ENCODE data around the gene NECAB3.
"Not testable (repeated sequence)": the region's sequence is repeated elsewhere in the genome, so short reads cannot be mapped to it uniquely, and the experiment has no call there.

NECAB3 gene, protein sequence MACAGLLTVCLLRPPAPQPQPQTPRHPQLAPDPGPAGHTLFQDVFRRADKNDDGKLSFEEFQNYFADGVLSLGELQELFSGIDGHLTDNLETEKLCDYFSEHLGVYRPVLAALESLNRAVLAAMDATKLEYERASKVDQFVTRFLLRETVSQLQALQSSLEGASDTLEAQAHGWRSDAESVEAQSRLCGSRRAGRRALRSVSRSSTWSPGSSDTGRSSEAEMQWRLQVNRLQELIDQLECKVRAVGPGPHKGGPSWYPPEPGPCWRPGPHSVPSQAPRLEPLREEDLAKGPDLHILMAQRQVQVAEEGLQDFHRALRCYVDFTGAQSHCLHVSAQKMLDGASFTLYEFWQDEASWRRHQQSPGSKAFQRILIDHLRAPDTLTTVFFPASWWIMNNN

DNA sequence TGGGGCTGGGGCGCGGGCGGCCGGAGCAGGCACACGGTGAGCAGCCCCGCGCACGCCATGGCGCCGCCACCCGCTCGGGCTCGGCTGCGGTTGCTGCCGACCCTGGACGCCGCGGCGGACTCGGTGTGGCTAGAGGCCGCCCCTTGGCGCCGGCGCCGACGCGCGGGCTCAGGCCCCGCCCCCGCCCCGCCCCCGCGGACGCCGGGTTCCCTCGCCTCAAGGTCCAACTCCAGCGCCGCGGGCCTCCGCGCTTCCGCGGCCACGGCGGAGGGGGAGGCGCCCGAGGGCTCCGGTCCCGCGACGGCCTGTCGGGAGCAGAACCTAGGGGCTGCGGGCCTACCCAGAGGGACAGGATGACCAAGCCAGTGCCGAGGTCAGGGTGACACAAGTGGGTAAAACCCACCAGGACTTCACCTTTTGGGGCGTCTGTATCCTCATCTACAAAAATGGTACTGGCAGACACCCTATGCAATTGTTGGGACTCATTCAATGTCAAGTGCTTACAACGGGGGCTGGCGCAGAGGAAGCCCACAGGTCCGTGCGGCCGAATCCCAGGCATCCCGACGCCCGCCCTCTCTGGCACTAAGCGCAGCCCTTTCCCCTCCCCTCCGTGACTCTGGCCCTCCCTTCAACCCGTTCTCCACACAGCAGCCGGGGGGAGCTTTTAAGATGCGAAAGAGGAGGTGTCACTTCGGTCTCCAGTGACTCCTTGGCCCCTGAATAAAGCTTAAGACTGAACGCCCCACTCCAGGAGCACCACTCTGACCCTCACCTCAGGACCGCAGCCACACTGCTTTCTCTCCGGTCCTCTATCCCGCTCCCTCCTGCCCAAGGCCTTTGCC lies at the start of gene NECAB3:
TSS of gene NECAB3 (minus strand) at position 135 of the 842 bp plus-strand sequence. CDS start at position 59, 76 bp downstream.
- DNase-seq (ENCODE audit: low spot score): peak; percentile 97

DNA sequence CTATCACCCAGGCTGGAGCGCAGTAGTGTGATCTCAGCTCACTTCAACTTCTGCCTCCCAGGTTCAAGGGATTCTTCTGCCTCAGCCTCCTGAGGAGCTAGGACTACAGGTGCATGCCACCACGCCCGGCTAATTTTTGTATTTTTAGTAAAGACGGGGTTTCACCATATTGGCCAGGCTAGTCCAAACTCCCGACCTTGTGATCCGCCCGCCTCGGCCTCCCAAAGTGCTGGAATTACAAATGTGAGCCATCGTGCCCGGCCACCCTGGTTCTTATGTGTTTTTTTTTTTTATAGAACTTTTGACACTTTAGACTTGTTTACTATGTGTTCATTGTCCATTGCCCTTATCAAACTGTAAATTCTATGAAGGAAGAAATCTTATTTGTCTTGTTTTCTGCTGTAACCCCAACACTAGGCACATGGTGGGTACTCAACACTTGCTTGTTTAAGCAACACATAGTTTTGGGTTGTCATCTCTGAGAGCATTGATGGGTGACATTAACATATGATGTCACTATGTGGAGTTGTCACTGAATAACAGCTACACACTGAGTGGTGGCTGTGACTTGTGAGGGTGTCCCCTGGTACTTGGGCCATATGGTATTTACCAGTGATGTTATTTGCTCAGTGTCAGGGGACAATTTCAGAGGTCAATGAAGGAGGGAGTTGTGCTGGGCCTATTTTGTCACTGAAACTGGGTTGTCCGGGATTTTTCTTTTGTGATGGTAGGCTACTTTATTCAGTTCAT lies 47.3 kb upstream of the NECAB3 start:
- no peak for DNase-seq (ENCODE audit: low spot score)

DNA sequence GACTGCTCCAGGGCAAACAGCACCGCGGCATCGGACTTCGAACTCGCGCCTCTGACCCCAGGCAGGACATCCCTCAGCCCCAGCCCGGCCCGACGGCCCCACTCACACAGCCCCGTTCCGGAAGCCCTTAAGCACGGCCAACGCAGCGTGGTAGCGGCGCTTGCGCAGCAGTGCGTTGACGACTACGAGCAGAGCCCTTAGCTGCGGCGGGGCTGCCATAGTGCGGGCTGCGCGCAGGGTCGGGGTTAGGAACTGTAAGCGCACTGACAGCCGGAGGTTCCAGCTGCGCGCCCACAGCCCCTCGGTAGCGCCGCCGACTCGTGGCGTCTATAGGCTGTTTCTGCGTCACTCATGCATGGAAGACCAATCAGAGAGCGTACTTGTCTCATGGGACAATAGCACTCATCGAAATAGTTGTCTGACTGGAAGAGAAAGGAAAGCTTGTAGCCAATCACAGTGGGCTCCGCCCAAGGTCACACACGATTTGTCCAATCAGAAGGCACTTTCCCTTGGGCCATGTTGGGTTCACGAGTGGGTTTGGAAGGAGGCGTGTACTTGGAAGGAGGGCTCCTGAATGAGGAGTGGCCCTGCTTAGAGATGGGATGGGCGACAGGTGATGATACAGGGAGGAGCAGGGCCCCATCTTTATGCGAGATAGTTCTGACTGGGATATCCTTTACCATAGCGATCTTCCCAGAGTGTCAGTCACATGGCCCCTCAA lies 45.9 kb upstream of the NECAB3 start, which contains the start of gene PXMP4:
TSS of gene PXMP4 (minus strand) at position 322 of the 721 bp plus-strand sequence. CDS start at position 219, 103 bp downstream.
- DNase-seq (ENCODE audit: low spot score): peak; percentile 100

DNA sequence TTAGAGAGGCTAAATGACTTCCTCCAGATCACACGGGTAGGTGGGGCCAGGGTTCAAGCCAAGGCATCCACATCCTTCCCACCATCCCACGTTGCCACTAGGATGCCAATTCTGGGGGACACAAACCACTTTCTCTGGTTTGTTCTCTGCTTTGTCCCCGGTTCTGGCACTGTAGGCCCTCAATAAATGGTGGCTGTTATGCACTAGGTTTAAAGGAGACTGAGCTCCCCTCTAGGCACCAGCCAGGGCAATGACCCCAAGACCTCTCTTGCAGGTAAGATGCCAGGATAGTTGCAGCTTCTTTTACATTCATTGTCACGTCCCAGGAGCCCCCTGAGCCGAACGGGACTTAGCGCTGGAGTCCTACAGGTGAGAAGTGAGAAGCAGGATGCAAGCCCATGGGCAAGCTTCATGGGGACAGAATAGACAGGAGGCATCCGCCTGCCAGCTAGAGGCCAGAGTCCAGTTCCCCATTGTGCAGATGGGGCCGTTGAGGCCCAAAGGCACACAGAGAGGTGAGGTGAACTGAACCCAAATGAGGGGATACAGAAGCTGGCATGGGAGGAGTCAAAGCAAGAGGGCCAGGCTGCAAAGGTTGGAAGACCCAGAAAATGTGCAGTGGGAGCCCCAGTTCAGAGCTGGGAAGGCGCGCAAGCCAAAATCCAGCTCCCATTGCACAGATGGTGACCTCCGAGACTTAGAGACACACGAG lies 45.2 kb upstream of the NECAB3 start:
- no peak for DNase-seq (ENCODE audit: low spot score)

DNA sequence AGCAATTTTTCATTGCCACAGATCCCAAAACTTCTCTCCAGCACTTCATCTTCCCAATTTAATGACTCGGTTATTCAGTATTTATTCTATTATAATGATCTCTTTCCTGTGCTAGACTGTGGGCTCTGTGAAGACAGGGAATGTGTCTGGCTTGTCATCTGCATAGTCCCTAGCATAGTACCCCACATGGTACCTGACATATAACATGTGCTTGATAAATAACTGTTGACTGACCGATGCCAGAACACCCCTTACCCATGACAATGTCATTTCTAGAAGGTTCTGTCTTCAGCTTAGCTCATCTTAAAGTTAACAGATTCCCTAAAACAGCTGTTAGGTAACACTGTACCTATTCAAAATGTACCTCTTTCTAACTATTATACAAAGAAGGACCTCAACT lies 42.3 kb upstream of the NECAB3 start:
- no peak for DNase-seq (ENCODE audit: low spot score)

DNA sequence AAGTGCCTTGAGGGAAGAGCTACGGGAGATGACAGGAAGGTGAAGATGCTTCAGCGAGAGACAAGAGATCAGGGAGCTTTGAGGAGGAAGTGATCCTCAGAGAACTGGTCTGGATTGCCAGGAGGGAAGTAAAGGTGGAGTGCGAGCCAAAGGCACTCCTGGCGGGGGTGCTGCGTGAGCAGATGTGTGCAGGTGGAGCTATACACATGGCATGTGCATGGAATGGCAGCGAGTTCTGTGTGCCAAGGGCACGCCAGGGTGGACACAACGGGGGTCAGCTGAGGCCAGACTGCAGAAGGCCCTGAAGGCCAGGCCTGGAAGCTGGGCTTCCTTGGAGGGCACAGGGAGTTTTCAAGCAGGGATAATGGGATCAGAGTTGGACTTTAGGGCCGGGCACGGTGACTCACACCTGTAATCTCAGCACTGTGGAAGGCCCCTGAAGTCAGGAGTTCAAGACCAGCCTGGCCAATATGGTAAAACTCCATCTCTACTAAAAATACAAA lies 39.7 kb upstream of the NECAB3 start:
- no peak for DNase-seq (ENCODE audit: low spot score)

DNA sequence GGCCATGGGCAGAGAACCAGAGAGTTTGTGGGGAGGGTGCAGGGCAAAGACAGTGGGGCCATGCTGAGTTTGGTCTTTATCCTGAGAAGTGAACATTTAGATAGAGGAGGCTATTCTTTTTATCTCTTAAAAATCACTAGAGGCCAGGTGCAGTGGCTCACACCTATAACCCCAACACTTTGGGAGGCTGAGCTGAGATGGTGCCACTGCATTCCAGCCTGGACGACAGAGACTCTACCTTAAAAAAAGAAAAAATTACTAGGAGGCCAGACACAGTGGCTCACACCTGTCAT lies 37.2 kb upstream of the NECAB3 start:
- DNase-seq (ENCODE audit: low spot score): no peak

DNA sequence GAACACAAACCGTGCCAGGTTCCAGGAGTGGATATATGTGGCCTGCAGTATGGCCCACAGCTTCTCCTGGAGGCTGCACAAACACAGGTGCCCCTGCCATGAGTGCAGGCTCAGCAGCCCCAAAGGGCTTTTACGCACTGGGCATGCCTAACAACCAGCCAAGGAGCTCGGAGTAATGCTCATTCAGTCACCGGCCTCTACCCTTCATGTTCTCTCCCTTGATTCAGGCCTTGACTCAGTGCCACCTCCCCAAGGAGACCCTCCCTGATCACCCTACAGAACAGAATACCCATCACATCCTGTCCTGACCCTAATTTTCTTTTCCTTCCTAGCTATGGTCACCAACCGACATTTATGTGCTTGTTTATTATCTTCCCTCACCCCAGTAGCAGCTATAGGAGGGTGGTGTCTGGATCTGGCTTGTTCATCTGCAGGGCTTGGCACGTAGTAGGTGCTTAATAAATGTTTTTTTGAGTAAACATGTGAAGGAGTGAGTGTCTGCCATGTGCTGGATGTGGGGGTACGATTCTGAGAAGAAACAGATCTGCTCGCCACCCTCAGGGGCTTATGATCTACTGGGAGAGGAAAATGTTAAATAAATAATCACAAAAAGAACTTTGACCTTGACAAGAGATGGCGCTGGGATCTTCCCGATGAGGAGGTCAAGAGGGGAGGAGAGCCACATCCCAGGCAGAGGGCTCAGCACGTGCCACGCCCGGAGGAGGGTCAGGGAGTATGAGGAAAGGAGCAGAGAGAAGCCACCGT lies 36.6 kb upstream of the NECAB3 start:
- DNase-seq (ENCODE audit: low spot score): no peak

DNA sequence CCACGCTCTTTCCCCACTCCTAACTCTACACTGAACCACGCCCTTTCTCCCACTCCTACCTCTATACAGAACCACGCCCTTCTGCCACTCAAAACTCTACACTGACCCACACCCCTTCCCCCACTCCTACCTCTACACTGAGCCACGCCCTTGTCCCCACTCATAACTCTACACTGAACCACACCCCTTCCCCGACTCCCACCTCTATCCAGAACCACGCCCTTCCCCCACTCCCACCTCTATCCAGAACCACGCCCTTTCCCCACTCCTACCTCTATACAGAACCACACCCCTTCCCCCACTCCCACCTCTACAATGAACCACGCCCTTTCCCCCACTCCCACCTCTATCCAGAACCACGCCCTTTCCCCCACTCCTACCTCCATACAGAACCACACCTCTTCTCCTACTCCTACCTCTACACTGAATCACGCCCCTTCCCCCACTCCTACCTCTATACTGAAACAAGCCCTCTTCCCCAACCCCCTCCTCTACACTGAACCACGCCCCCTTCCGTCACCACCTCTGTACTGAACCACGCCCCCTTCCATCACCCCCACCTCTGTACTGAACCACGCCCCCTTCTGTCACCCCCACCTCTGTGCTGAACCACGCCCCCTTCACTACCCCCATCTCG lies 35.8 kb upstream of the NECAB3 start:
- no peak for DNase-seq (ENCODE audit: low spot score)

DNA sequence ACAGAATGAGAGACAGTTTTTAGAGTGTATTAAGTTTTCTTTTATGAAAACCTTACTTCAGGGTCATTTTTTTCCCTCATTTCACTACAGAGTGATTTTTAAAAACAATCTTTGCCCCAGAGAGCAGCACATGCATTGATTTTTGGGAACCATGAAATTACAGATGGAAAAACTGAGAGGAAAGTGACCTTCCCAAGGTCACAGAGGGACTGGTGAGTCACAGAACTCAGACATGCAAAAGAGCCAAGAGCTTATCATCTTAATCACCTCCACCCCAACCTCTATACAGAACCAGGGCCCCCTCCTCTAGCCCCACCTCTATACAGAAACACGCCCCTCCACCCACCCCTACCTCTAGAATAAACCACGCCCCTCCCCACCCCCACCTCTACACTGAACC lies 35.2 kb upstream of the NECAB3 start:
- no peak for DNase-seq (ENCODE audit: low spot score)

DNA sequence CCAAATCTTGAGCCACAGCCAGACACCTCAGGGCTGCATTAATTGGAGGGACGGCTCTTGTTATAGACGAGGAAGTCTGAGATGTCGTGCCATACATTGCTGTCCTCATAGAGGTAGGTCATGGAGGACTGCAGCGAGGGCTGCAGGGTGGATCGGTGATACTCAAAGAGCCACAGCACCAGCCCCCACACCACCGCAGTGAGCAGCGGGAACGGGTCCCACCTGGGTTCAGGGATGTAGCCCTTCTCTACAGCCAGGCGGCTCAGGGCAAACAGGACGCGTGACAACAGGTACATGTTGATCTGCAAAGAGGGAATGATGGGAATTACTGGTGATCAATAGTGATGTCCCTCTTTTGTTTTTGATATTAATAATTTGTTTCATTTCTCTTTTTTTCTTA lies 33.4 kb upstream of the NECAB3 start:
- DNase-seq (ENCODE audit: low spot score): no peak

DNA sequence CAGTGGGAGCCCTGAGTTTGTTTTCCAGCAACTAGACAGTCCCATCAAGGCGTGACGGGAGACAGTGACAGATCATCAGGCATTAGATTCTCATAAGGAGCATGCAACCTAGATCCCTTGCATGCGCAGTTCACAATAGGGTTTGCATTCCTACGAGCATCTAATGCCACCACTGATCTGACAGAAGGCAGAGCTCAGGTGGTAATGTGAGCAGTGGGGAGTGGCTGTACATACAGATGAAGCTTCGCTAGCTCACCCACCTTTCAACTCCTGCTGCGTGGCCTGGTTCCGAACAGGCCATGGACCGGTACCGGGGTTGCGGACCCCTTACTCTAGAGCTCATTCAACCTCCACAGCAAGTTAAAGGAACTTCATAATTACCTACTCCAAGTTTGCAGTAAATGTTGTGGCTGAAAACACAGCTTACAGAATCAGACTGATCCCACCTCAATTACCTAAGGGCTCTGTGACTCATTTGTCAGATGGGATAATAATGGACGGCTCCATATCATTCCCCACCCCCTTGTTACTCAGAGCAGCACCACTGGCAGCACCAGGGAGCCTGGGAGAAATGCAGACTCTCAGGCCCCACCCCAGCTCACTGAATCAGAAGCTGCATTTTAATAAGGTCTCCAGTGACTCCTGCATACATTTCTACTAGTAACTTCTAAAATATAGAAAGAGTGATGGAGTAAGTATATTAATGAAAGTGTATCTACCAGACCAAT lies 30.1 kb upstream of the NECAB3 start:
- DNase-seq (ENCODE audit: low spot score): no peak

DNA sequence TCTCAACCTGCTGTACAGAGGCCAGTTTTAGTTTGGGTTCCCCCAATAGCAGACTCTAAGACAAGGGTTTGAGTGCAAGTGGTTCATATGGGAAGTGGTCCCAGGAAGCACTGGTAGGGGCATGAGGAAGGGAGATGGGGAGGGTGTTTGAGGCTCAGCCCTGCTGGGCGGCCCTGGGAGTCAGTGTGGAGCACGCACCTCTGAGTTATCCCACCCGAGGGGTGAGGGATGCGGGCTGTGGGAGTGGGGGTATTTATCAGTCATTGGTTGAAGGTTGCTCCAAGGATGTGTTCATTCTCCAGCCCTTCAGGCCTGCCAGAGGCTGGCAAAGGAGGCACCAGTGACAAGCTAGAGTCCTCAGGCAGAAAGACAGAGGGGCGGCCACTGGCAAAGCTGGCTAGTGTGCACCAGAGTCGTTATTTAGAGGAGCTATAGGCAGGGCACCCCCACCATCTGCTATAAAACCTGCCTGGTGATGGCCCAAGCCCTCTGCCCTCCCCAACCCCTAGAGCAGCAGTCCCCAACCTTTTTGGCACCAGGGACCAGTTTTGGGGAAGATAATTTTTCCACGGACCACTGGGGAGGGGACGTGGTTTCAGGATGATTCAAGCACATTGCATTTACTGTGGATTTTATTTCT lies 29.4 kb upstream of the NECAB3 start:
- no peak for DNase-seq (ENCODE audit: low spot score)

DNA sequence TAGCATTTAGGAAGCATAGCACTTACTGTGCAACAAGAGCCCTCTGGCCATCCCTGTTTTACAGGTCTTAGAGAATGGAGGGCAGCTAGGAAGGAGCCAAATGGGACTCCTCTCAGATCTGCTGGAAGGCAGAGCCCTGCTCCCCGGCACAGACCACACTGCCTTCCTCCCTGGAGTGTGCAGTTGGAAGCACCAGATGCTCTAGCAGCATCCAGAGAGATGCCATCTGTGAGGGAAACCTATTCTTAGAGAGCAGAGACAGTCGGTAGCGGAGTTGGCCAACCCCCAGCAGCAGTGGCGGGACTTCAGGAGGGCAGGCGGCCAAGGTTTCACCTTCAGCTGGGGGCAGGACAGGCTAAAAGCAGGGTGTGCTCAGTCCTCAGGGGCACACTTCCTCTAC lies 28.6 kb upstream of the NECAB3 start:
- DNase-seq (ENCODE audit: low spot score): no peak

DNA sequence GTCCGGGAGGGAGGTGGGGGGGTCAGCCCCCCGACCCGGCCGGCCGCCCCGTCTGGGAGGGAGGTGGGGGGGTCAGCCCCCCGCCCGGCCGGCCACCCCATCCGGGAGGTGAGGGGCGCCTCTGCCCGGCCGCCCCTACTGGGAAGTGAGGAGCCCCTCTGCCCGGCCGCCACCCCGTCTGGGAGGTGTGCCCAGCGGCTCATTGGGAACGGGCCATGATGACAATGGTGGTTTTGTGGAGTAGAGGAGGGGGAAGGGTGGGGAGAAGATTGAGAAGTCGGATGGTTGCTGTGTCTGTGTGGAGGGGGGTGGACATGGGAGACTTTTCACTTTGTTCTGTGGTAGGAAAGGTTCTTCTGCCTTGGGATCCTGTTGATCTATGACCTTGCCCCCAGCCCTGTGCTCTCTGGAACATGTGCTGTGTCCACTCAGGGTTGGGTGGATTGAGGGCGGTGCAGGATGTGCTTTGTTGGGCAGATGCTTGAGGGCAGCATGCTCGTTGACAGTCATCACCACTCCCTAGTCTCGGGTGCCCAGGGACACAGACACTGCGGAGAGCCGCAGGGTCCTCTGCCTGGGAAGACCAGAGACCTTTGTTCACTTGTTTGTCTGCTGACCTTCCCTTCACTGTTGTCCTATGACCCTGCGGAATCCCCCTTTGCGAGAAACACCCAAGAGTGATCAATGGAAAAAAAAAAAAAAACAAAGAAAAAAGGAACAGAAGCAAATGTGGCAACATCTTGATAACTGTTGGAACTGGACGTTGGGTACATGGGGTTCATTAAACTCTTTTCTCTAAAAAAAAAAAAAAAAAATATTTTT lies 27.6 kb upstream of the NECAB3 start:
- no peak for DNase-seq (ENCODE audit: low spot score)

DNA sequence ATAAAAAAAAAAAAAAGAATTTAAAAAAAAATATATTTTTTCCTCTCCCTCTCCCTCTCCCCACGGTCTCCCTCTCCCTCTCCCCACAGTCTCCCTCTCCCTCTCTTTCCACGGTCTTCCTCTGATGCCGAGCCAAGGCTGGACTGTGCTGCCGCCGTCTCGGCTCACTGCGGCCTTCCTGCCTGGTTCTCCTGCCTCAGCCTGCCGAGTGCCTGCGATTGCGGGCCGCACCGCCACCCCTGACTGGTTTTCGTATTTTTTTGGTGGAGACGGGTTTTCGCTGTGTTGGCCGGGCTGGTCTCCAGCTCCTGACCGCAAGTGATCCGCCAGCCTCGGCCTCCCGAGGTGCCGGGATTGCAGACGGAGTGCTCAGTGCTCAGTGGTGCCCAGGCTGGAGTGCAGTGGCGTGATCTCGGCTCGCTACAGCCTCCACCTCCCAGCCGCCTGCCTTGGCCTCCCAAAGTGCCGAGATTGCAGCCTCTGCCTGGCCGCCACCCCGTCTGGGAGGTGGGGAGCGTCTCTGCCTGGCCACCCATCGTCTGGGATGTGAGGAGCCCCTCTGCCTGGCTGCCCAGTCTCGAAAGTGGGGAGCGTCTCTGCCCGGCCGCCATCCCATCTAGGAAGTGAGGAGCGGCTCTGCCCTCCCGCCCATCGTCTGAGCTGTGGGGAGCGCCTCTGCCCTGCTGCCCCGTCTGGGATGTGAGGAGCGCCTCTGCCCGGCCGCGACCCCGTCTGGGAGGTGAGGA lies 26.6 kb upstream of the NECAB3 start:
- not testable (repeated sequence) for DNase-seq (ENCODE audit: low spot score)

DNA sequence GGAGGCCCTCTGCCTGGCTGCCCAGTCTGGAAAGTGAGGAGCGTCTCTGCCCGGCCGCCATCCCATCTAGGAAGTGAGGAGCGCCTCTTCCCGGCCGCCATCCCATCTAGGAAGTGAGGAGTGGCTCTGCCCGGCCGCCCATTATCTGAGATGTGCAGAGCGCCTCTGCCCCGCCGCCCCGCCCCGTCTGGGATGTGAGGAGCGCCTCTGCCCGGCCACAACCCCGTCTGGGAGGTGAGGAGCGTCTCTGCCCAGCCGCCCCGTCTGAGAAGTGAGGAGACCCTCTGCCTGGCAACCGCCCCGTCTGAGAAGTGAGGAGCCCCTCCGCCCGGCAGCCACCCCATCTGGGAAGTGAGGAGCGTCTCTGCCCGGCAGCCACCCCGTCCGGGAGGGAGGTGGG lies 24.7 kb upstream of the NECAB3 start:
- DNase-seq (ENCODE audit: low spot score): not testable (repeated sequence)
